Adipocyte (in vitro differentiated cells): ENCODE measurements around the gene NOL4L.

Experiments
- DNase-seq: peaks from one replicate; pipeline ENCODE4 v3.0.0-alpha.2; 2015; ENCODE audit warnings: low read depth
- H3K27me3 ChIP-seq: replicated peaks from 2 replicates; pipeline ENCODE4 v1.7.0; 2013; ENCODE audit warnings: mild to moderate bottlenecking, low read length, moderate library complexity; ENCODE audit not compliant: control insufficient read depth, insufficient read depth
- H3K36me3 ChIP-seq: 2 replicates; pipeline ENCODE4 v1.7.0; 2013; ENCODE audit warnings: low read length, mild to moderate bottlenecking, moderate library complexity; ENCODE audit not compliant: control insufficient read depth, insufficient read depth, severe bottlenecking
- H3K4me1 ChIP-seq: 2 replicates; pipeline ENCODE4 v1.7.0; 2013; ENCODE audit warnings: mild to moderate bottlenecking, low read length, moderate library complexity; ENCODE audit not compliant: control insufficient read depth, insufficient read depth
- H3K4me3 ChIP-seq: 2 replicates; pipeline ENCODE4 v1.7.0; 2013; ENCODE audit warnings: mild to moderate bottlenecking, low read length, moderate library complexity
- H3K9ac ChIP-seq: 2 replicates; pipeline ENCODE4 v1.7.0; 2013; ENCODE audit warnings: mild to moderate bottlenecking, low read length, moderate library complexity
- H3K9me3 ChIP-seq: 2 replicates; pipeline ENCODE4 v1.7.0; 2013; ENCODE audit warnings: mild to moderate bottlenecking, low read length, moderate library complexity; ENCODE audit not compliant: control insufficient read depth

NOL4L gene

DNA sequence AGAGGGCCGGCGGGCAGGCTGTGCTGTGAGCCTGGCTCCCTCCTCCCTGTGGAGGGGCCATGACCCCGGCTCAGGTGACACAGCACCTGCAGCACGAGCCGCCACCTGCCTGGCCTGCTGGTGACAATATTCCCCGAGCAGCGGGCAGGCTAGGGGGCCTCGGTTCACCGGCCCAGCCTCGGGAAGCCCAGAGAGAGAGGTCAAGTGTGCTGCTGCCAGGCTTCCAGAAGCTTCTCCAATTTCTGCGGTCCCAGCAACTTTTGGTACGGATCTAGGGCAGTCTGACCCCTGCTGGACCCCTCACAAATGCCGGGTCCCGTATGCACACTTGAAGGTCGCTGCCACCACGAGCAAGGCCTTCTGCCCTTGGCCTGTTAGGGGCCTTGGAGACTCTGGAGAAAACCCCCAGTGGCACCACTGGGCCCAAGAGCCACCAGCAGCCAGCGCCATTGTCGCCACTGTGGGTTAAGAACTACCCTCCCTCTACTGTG lies 38.6 kb upstream of the NOL4L start:
- H3K4me3 ChIP-seq: no peak overlapping the region
- no peak for DNase-seq
- no peak overlapping the region for H3K9ac ChIP-seq
- peaks cover 8% of the 10 kb centered on the region for H3K4me1 ChIP-seq
- H3K9me3 ChIP-seq: no peaks in the 10 kb centered on the region
- H3K27me3 ChIP-seq: peaks cover 43% of the 10 kb centered on the region
- H3K36me3 ChIP-seq: no peaks in the 10 kb centered on the region

DNA sequence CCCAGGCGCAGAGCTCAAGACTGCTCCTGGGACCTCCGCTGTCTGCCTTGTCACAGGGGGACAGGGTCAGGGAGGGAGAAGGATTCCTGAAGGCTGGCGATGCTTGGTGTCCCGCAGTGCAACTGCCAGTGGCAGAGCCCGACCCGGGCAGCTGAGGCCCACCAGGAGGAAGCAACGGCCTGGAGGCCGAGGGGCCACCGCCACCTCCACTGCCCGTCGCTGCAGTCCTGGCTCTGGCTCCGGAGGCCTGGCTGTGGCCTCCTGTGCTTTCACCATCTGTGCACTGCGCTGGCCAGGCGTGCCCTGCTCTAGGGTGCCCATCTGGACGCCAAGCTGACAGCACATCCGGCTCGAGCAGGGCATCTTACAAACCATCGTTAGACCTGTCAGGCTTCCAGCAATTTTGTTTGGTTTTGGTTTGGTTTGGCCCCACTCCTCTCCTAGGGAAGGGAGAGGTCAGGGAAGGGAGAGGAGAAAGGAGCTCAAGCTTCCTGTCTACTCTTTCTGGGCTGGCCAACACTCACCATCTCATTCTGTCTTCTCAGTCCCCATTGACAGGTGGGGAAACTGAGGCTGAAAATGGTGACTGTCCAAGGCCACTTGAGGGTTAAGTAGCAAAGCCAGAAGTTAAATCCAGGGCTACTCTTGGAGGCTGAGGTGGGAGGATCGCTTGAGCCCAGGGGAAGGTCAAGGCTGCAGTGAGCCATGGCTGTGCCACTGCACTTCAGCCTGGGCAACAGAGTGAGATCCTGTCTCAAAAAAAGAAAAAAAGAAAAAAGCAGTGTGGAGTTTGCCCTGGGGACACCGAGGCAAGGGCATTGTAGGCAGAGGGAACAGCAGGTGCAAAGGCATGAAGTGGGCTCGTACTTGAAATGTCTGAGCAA lies 37.7 kb upstream of the NOL4L start:
- DNase-seq: no peak
- Histone ChIP-seq H3K9me3 (no peaks in the 10 kb centered on the region), H3K36me3 (no peaks in the 10 kb centered on the region), H3K27me3 (peaks cover 46% of the 10 kb centered on the region), H3K9ac (no peak overlapping the region), H3K4me3 (no peak overlapping the region), H3K4me1 (peaks cover 8% of the 10 kb centered on the region)

DNA sequence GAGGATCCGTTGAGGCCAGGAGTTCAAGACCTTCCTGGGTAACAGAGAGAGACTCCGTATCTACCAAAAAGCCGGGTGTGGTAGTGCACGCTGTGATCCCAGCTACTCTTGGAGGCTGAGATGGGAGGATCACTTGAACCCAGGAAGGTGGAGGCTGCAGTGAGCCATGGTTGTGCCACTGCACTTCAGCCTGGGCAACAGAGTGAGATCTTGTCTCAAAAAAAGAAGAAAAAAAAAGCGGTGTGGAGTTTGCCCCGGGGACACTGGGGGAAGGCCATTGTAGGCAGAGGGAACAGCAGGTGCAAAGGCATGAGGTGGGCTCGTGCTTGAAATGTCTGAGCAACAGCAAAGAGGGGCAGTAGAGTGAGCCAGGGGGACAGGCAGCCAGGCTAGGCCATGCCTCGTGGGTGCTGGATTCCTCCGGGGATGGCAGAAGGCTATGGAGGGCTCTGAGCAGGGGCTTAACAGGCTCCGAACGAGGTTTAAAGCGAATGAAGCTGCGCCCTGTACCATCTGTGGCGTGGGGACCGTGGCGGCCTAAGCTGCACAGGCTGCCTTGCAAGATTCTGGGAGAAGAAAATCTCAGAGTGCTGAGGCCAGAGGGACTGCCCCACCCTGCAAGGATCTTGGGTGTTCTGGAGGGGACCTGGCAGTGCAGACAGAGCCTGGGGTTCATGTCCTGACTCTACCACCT lies 36.9 kb upstream of the NOL4L start:
- no peak overlapping the region for H3K9ac ChIP-seq
- no peaks in the 10 kb centered on the region for H3K4me1 ChIP-seq
- no peaks in the 10 kb centered on the region for H3K9me3 ChIP-seq
- H3K27me3 ChIP-seq: peaks cover 49% of the 10 kb centered on the region
- H3K36me3 ChIP-seq: no peaks in the 10 kb centered on the region
- no peak for DNase-seq
- no peak overlapping the region for H3K4me3 ChIP-seq

DNA sequence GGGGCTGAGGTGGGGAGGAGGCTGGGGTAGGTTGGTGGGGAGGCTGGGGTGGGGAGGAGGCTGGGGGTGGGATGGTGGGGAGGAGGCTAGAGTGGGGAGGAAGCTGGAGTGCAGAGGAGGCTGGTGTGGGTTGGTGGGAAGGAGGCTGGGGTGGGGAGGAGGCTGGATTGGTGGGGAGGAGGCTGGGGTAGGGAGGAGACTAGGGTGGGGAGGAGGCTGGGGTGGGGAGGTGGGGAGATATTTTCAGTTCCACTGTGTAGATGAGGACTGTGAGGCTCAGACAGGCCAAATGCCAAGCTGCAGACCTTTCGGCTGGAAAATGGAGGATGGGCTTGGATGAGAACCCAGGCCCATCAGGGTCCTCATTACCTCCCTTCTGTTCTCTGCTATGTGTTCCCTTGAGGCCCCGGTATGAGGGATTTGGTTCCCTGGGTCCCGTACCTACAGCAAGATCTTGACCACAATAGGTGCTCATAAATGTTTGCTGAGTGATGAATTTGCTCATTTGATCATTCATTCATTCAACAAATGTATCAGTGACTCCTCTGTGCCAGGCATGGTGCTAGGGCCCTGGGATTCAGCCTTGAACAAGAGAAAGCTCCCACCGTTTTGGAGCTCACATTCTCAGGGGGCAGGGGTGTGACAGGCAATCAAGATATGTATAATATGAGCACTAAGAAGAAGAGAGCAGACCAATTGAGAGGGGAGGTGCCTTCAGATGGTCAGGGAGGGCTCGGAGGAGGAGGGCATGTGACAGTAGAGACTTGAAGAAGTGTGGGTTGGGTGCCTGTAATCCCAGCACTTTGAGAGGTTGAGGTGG lies 36.1 kb upstream of the NOL4L start:
- Histone ChIP-seq H3K9me3 (no peaks in the 10 kb centered on the region), H3K4me3 (no peak overlapping the region), H3K36me3 (no peaks in the 10 kb centered on the region), H3K27me3 (peaks cover 49% of the 10 kb centered on the region), H3K9ac (no peak overlapping the region), H3K4me1 (no peaks in the 10 kb centered on the region)
- DNase-seq: no peak

DNA sequence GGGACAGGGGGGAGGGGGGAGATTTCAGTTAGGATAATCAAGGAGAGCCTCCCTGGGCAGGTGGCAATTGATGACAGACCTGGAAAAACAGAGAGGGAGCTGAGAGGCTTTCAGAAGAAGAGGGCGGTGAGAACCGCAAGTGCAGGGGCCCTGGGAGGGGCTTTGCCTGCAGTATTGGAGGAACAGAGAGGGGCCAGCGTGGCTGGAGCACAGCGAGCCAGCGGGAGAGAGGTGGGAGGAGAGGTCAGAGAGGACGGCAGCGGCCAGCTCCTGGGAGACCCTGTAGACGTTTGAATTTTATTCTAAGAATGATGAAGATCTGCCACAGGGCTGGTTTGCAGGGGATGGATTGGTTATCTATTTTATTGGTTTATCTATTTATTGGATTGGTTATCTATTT lies 34.5 kb upstream of the NOL4L start:
- no peaks in the 10 kb centered on the region for H3K4me1 ChIP-seq

DNA sequence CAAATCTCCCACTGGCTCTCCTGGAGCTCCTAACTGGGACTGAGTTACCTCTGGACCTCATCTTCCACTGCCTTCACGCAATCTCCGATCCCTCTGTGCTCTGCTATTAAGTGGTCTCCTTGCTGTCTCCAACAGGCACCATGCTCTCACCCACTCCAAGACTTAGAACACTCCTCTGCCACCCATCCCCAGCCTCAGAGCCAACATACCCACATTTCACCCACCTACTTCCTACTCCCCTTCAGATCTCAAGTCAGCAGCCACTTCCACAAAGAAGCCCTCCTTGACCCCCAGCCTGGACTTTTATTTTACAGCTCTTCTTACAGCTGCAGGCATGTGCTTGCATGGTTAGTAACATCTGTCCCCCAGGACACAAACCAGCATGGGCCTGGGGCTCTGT lies 29.6 kb upstream of the NOL4L start:
- H3K4me1 ChIP-seq: no peaks in the 10 kb centered on the region
- peaks cover 70% of the 10 kb centered on the region for H3K27me3 ChIP-seq
- DNase-seq: no peak
- no peaks in the 10 kb centered on the region for H3K9me3 ChIP-seq
- no peak overlapping the region for H3K9ac ChIP-seq
- H3K36me3 ChIP-seq: no peaks in the 10 kb centered on the region
- no peak overlapping the region for H3K4me3 ChIP-seq

More for the DNA sequence above, 34.5 kb upstream of the NOL4L start:
- Histone ChIP-seq H3K9me3 (no peaks in the 10 kb centered on the region), H3K9ac (no peak overlapping the region), H3K27me3 (peaks cover 41% of the 10 kb centered on the region), H3K4me3 (no peak overlapping the region), H3K36me3 (no peaks in the 10 kb centered on the region)
- DNase-seq: no peak

DNA sequence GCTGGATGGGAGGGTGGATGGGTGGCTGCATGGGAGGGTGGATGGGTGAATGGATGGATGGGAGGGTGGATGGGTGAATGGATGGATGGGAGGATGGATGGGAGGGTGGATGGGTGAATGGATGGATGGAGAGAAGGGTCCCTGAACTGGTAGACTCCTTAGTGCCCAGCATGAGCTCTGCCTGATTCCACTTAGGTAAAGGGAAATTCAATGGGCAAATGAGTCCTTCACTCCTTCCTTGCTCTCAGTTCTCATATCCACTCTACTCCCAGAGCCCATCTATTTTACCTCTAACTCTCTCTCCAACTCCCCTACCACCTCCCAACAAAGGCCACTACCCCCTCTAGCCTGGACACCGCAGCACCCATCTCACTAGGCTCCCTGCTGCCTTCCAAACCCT lies 29.2 kb upstream of the NOL4L start:
- H3K36me3 ChIP-seq: no peaks in the 10 kb centered on the region
- H3K27me3 ChIP-seq: peaks cover 68% of the 10 kb centered on the region
- no peak overlapping the region for H3K9ac ChIP-seq
- H3K4me3 ChIP-seq: no peak overlapping the region
- H3K9me3 ChIP-seq: no peaks in the 10 kb centered on the region
- DNase-seq: no peak
- H3K4me1 ChIP-seq: no peaks in the 10 kb centered on the region

DNA sequence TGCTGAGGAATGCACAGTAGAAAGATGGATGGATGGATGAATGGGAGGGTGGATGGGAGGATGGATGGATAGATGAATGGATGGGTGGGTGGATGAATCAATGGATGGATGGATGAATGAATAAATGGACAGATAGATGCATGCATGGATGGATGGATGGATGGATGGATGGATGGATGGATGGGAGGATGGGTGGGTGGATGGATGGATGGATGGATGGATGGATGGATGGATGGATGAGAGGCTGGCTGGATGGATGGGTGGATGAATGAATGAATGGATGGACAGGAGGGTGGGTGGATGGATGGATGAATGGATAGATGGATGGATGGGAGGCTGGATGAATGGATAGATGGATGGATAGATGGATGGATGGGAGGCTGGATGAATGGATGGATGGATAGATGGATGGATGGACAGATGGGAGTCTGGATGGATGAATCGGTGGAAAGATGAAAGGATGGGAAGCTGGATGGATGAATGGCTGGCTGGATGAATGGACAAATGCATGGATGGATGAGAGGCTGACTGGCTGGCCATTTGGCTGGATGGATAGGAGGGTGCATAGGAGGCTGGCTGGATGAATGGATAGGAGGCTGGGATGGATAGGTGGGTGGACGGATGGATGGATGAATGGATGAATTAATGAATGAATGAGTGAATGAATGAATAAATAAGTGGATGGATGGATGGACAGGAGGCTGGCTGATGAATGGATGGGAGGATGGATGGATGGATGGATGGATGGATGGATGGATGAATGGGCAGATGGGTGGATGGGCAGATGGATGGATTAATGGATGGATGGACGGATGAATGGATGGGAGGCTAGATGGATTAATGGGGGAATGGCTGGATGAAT lies 28.3 kb upstream of the NOL4L start:
- Histone ChIP-seq H3K9me3 (no peaks in the 10 kb centered on the region), H3K9ac (no peak overlapping the region), H3K36me3 (no peaks in the 10 kb centered on the region), H3K4me3 (no peak overlapping the region), H3K27me3 (peaks cover 66% of the 10 kb centered on the region), H3K4me1 (no peaks in the 10 kb centered on the region)
- no peak for DNase-seq

DNA sequence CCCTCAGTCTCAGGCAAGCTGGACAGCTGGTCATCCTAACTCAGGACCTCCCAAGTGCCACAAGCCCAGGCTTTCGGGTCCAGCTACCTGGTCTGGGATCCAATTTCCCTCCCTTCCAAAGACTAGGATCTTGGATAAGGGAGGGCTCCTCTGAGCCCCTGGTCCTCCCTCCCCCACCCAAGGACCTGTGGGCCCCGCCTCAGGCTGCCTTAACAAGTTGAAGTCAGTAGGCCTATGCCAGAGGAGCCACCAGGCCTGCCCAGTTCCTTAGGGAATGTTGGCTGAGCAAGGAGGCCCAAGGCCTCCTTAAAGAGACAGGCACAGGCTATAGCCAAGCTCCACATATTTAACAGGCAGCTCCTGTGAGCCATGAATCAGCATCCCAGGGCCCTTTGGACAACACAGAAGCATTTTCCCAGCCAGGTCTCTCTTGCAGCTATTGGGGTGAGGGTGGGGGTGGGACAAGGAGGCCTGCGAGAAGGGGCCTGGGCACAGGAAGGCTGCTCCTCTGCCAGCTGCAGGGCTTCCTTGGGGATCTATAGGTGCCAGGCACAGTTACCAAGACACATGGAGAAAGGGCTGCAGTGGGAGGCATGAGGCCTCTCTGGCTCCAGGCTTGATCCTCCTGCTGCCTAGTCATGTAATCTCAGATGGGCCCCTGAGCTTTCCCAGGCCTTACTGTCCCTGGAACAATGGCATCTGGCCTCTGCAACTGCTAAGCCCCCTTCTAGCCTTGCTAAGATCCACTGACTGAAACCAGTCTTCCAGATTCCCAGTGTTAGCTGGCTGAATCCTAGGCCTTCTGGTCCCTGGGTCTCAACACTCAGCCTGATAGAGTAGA lies 27.4 kb upstream of the NOL4L start:
- no peak overlapping the region for H3K9ac ChIP-seq
- no peak for DNase-seq
- H3K4me1 ChIP-seq: no peaks in the 10 kb centered on the region
- H3K27me3 ChIP-seq: peaks cover 63% of the 10 kb centered on the region
- H3K36me3 ChIP-seq: no peaks in the 10 kb centered on the region
- no peaks in the 10 kb centered on the region for H3K9me3 ChIP-seq
- H3K4me3 ChIP-seq: no peak overlapping the region

DNA sequence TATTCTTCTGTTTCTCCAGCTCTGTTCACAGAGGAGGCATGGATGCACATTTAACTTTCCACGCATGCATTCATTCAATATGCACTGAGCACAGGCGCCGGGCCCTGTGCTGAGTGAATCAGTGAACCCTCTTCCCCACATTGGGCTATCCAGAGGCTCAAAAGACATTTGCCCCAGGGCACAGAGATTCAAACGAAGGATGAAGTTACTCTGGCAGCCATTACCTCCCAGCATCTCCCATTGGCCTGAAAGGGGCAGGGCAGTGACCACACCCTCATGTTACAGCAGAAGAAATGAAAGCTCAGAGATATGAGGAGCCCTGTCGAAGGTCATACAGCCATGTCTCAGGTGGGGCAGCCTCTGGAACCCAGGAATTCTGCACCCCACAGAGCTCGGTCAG lies 26.7 kb upstream of the NOL4L start:
- Histone ChIP-seq H3K27me3 (peaks cover 70% of the 10 kb centered on the region), H3K9ac (no peak overlapping the region), H3K9me3 (no peaks in the 10 kb centered on the region), H3K36me3 (no peaks in the 10 kb centered on the region), H3K4me1 (no peaks in the 10 kb centered on the region), H3K4me3 (no peak overlapping the region)
- no peak for DNase-seq
